ENCODE results near the gene FLACC1. TPM values are rescaled to one million over a fixed set of nuclear protein-coding genes. Genes with fewer than 3 reads are reported as not detected.
A peak's percentile ranks its signal among the peaks of the same experiment; 100 is the strongest.
"Not testable (repeated sequence)": the region's sequence is repeated elsewhere in the genome, so short reads cannot be mapped to it uniquely, and the experiment has no call there.

FLACC1 gene
- total and polyA plus RNA-seq, 8 donors, result 1.5 to 5.1 (median 3.1) TPM

GRCh38 chr2:201307876-201308275 lies 49.3 kb downstream of the FLACC1 start:
- Histone ChIP-seq H3K36me3 (peaks cover 0 to 19% of the 10 kb centered on the region in 2 donors), H3K4me3 (no peak overlapping the region), H3K9me3 (peaks cover 0 to 26% of the 10 kb centered on the region in 2 donors), H3K27ac (no peak overlapping the region), H3K27me3 (no peaks in the 10 kb centered on the region), H3K4me1 (no peaks in the 10 kb centered on the region)
- DNase-seq (no peak), ATAC-seq (no peak)
- TF ChIP-seq, protein P1, sequence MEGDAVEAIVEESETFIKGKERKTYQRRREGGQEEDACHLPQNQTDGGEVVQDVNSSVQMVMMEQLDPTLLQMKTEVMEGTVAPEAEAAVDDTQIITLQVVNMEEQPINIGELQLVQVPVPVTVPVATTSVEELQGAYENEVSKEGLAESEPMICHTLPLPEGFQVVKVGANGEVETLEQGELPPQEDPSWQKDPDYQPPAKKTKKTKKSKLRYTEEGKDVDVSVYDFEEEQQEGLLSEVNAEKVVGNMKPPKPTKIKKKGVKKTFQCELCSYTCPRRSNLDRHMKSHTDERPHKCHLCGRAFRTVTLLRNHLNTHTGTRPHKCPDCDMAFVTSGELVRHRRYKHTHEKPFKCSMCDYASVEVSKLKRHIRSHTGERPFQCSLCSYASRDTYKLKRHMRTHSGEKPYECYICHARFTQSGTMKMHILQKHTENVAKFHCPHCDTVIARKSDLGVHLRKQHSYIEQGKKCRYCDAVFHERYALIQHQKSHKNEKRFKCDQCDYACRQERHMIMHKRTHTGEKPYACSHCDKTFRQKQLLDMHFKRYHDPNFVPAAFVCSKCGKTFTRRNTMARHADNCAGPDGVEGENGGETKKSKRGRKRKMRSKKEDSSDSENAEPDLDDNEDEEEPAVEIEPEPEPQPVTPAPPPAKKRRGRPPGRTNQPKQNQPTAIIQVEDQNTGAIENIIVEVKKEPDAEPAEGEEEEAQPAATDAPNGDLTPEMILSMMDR (IDR thresholded peaks at IDR 0.05), result no peak
- intact Hi-C loops (cut with DNase I), result no loop called here

GRCh38 chr2:201299929-201300328 lies 57.2 kb downstream of the FLACC1 start:
- ATAC-seq; H3K4me3 ChIP-seq; H3K27me3 ChIP-seq; H3K27ac ChIP-seq; DNase-seq; H3K4me1 ChIP-seq; intact Hi-C loops (cut with DNase I): not testable (repeated sequence)
- peaks cover 0 to 17% of the 10 kb centered on the region in 2 donors for H3K36me3 ChIP-seq
- peaks cover 0 to 38% of the 10 kb centered on the region in 2 donors for H3K9me3 ChIP-seq

GRCh38 chr2:201298462-201299052 lies 58.6 kb downstream of the FLACC1 start:
- H3K4me3 ChIP-seq, result no peak overlapping the region
- TF ChIP-seq, protein P1 (IDR thresholded peaks at IDR 0.05), result no peak
- ATAC-seq, result no peak

DNA sequence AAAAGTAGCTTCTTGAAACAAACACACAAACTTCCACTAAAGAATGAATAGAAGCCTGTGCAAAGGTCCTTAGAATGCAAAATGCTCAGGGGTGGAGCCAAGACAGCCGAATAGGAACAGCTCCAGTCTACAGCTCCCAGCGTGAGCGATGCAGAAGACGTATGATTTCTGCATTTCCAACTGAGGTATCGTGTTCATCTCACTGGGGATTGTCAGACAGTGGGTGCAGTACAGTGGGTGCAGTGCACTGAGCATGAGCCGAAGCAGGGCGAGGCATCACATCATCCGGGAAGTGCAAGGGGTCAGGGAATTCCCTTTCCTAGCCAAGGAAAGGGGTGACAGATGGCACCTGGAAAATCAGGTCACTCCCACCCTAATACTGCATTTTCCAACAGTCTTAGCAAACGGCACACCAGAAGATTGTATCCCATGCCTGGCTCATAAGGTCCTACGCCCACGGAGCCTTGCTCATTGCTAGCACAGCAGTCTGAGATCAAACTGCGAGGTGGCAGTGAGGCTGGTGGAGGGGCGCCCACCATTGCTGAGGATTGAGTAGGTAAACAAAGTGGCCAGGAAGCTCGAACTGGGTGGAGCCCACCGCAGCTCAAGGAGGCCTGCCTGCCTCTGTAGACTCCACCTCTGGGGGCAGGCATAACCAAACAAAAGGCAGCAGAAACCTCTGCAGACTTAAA lies 66.5 kb downstream of the FLACC1 start:
- H3K4me1 ChIP-seq; H3K9me3 ChIP-seq; H3K27ac ChIP-seq; intact Hi-C loops (cut with DNase I); H3K4me3 ChIP-seq; DNase-seq; H3K27me3 ChIP-seq; ATAC-seq: not testable (repeated sequence)
- H3K36me3 ChIP-seq, result peaks cover 0 to 58% of the 10 kb centered on the region in 2 donors

More at GRCh38 chr2:201298462-201299052, 58.6 kb downstream of the FLACC1 start:
- Histone ChIP-seq H3K4me1 (no peaks in the 10 kb centered on the region), H3K27ac (no peak overlapping the region), H3K9me3 (peaks cover 0 to 36% of the 10 kb centered on the region in 2 donors), H3K36me3 (peaks cover 0 to 17% of the 10 kb centered on the region in 2 donors), H3K27me3 (no peaks in the 10 kb centered on the region)
- no peak for DNase-seq
- intact Hi-C loops (cut with DNase I), result no loop called here

DNA sequence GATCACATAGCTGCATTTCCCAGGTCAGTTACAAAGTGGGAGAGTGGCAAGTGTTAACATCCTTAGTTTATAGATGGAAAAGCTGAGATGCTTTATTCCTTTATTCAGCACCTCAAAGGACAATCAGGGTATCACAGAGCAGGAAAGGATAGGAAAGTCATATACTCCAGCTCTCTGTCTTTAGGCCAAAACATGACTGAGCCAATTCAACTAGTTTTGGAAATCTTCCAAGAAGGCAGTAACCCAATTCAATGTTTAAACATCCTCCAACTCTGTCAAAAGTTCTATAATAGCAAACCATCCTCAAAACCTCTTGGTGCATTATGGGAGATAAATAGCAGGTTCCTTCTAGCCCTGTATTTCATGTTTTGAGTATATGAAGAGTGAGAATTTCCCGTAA lies 71.6 kb downstream of the FLACC1 start:
- Histone ChIP-seq H3K9me3 (no peaks in the 10 kb centered on the region), H3K4me3 (no peak overlapping the region), H3K4me1 (no peaks in the 10 kb centered on the region), H3K36me3 (peaks cover 0 to 68% of the 10 kb centered on the region in 2 donors), H3K27me3 (no peaks in the 10 kb centered on the region), H3K27ac (no peak overlapping the region)
- TF ChIP-seq, protein P1 (IDR thresholded peaks at IDR 0.05), result no peak
- DNase-seq, result peak in 2 of 4 donors; percentile 10 to 26
- no peak for ATAC-seq
- intact Hi-C loops (cut with DNase I), result no loop called here

GRCh38 chr2:201280191-201281040 lies 76.7 kb downstream of the FLACC1 start:
- intact Hi-C loops (cut with DNase I), result no loop called here
- TF ChIP-seq, protein P1 (IDR thresholded peaks at IDR 0.05), result no peak
- Histone ChIP-seq H3K4me1 (peaks cover 0 to 8% of the 10 kb centered on the region in 2 donors), H3K9me3 (no peaks in the 10 kb centered on the region), H3K4me3 (no peak overlapping the region), H3K27me3 (no peaks in the 10 kb centered on the region), H3K27ac (peak overlapping the region in 1 of 2 donors; percentile 57), H3K36me3 (peaks cover 0 to 65% of the 10 kb centered on the region in 2 donors)
- no peak for DNase-seq
- peak; percentile 16 for ATAC-seq
